GM19455 (cell line): ENCODE results near the gene PCDHB13.
"Not testable (repeated sequence)": the region's sequence is repeated elsewhere in the genome, so short reads cannot be mapped to it uniquely, and the experiment has no call there.

Source experiments
- ATAC-seq: cut with Tn5 transposase; IDR thresholded peaks from one replicate; pipeline ENCODE4 v1.9.1; 2021; ENCODE audit not compliant: unreplicated experiment

The PCDHB13 gene

DNA sequence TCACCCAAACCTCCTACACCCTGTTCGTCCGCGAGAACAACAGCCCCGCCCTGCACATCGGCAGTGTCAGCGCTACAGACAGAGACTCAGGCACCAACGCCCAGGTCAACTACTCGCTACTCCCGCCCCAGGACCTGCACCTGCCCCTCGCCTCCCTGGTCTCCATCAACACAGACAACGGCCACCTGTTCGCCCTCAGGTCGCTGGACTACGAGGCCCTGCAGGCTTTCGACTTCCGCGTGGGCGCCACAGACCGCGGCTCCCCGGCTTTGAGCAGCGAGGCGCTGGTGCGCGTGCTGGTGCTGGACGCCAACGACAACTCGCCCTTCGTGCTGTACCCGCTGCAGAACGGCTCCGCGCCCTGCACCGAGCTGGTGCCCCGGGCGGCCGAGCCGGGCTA lies 12.6 kb upstream of the PCDHB13 start:
- ATAC-seq: not testable (repeated sequence)

- not testable (repeated sequence) for ATAC-seq
Observed at GRCh38 chr5:141201646-141202045, 12.1 kb upstream of the PCDHB13 start.

DNA sequence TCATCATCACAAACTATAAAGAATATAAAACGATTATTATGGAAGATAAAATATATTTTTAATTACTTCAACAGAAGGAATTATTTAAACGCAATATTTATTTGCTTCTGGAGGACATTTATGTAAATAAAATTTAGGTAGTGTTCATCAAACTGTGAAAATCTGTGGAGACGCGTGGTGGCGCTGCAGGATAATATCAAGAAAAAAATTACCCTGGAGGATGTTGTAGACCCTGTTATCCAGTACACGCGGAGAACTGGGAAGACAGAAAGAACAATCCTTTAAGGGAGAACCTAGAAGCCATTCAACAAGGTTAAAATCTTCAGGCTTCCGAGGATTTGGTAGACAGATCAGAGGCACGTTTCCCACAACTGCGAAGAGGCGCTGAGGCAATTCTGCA lies 5.2 kb upstream of the PCDHB13 start, which contains the start of gene PCDHB12:
TSS of gene PCDHB12 (plus strand) at position 242 of the 400 bp plus-strand sequence. CDS start 189 bp downstream, outside the sequence.
- ATAC-seq: no peak

DNA sequence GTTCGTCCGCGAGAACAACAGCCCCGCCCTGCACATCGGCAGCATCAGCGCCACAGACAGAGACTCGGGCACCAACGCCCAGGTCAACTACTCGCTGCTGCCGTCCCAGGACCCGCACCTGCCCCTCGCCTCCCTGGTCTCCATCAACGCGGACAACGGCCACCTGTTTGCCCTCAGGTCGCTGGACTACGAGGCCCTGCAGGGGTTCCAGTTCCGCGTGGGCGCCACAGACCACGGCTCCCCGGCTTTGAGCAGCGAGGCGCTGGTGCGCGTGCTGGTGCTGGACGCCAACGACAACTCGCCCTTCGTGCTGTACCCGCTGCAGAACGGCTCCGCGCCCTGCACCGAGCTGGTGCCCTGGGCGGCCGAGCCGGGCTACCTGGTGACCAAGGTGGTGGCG lies 3.4 kb upstream of the PCDHB13 start:
- ATAC-seq: not testable (repeated sequence)

DNA sequence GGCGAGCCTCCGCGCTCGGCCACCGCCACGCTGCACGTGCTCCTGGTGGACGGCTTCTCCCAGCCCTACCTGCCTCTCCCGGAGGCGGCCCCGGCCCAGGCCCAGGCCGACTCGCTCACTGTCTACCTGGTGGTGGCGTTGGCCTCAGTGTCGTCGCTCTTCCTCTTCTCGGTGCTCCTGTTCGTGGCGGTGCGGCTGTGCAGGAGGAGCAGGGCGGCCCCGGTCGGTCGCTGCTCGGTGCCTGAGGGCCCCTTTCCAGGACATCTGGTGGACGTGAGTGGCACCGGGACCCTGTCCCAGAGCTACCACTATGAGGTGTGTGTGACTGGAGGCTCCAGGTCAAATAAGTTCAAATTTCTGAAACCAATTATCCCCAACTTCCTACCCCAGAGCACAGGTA lies 2.9 kb upstream of the PCDHB13 start:
- not testable (repeated sequence) for ATAC-seq

GRCh38 chr5:141214583-141214982 lies 864 bp downstream of the PCDHB13 start:
- ATAC-seq: not testable (repeated sequence)

DNA sequence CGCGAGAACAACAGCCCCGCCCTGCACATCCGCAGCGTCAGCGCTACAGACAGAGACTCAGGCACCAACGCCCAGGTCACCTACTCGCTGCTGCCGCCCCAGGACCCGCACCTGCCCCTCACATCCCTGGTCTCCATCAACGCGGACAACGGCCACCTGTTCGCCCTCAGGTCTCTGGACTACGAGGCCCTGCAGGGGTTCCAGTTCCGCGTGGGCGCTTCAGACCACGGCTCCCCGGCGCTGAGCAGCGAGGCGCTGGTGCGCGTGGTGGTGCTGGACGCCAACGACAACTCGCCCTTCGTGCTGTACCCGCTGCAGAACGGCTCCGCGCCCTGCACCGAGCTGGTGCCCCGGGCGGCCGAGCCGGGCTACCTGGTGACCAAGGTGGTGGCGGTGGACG lies 1.8 kb downstream of the PCDHB13 start:
- ATAC-seq: not testable (repeated sequence)

DNA sequence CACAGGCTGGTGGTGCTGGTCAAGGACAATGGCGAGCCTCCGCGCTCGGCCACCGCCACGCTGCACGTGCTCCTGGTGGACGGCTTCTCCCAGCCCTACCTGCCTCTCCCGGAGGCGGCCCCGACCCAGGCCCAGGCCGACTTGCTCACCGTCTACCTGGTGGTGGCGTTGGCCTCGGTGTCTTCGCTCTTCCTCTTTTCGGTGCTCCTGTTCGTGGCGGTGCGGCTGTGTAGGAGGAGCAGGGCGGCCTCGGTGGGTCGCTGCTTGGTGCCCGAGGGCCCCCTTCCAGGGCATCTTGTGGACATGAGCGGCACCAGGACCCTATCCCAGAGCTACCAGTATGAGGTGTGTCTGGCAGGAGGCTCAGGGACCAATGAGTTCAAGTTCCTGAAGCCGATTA lies 2.3 kb downstream of the PCDHB13 start:
- not testable (repeated sequence) for ATAC-seq

DNA sequence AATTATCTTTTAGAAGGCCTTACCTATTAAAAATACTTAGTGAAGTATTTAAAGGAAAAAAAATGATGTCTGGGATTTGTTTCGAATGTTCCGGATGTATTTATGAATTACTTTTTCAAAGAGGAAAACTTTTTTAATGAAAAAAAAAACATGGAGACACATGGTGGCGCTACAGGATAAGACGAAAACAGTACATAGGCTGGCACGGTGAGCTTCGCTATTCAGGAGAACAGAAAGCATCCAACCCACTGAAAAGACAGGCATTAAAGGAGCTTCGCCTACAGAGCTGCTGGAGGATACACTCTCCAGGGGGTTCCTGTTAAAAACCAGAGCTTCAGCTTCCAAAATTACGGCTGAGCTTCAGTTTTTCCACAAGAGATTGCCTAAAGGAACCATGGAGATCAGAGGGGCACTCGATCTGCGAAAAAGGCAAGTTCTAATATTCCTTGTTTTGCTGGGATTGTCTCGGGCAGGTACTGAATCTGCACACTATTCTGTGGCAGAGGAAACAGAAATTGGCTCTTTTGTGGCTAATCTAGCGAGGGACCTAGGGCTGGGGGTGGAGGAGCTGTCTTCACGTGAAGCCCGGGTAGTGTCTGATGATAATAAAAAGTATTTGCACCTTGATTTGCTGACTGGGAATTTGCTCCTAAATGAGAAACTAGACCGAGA lies 9.5 kb downstream of the PCDHB13 start, which contains the start of gene PCDHB14:
TSS of gene PCDHB14 (plus strand) at position 232 of the 672 bp plus-strand sequence. CDS start at position 395, 163 bp downstream.
- no peak for ATAC-seq

GRCh38 chr5:141224844-141225243 lies 11.1 kb downstream of the PCDHB13 start:
- ATAC-seq: not testable (repeated sequence)

- not testable (repeated sequence) for ATAC-seq
Observed at GRCh38 chr5:141225421-141225820, 11.7 kb downstream of the PCDHB13 start.

DNA sequence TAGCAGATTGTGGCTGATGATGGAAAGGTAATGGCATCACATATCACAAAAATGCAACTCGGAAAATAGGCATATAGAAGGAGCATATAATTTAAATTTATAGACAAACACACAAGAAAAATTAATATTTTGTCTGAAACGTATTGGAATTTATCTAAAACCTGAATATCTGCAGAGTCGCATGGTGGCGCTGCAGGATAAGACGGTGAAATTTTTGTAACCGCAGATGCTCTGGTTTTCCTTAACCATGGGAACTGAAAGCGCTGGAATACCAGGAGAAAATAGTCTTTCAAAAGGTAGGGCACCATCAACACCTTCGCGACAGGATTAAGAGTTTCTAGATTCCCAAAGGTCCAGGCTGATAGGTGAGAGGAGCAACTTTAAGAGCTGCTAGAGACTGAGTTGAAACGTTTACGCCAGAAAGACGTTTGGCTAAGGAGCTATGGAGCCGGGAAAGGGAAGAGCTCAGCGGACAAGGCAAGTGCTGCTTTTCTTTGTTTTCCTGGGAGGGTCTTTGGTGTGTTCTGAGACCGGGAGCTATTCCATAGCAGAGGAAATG lies 20.5 kb downstream of the PCDHB13 start:
- no peak for ATAC-seq

- not testable (repeated sequence) for ATAC-seq
Observed at GRCh38 chr5:141235922-141236321, 22.2 kb downstream of the PCDHB13 start.

DNA sequence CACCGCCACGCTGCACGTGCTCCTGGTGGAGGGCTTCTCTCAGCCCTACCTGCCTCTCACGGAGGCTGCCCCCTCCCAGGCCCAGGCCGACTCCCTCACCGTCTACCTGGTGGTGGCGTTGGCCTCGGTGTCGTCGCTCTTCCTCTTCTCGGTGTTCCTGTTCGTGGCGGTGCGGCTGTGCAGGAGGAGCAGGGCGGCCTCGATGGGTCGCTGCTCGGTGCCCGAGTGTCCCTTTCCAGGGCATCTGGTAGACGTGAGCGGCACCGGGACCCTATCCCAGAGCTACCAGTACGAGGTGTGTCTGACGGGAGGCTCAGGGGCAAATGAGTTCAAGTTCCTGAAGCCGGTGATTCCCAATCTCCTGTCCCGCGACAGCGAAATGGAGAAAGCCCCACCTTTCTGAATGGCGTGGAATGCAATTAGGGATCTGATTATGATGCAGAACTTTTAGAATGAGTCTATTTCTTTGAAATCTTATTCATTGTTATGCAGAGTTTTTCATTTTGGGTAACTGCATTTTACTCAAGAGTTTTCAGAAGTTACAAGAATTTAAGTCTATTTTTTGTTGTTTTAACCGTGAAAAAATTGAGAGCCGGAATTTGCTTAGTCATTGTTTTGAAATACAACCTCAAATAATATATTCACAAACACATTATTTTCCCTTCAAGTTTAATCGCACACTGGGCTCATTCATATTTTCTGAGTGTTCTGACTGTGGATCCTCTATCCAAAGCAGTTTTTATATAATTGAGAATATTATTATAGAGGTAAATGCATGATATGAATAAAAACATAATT lies 23.0 kb downstream of the PCDHB13 start:
- ATAC-seq: no peak

- no peak for ATAC-seq
Observed at GRCh38 chr5:141241496-141241895, 27.8 kb downstream of the PCDHB13 start.

DNA sequence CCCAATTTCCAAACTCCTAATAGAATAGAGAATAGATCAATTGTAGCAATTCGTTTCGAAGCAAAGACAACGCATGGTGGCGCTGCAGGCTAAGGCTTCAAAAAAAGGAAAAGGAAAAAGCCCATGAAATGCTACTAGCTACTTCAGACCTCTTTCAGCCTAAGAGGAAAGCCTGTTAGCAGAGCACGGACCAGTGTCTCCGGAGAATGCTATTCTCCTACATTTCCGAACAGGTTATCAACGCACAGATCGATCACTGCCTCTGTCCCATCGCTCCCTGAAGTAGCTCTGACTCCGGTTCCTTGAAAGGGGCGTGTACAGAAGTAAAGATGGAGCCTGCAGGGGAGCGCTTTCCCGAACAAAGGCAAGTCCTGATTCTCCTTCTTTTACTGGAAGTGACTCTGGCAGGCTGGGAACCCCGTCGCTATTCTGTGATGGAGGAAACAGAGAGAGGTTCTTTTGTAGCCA lies 31.6 kb downstream of the PCDHB13 start, which contains the start of gene PCDHB15:
TSS of gene PCDHB15 (plus strand) at position 146 of the 468 bp plus-strand sequence. CDS start at position 330, 184 bp downstream.
- no peak for ATAC-seq

- not testable (repeated sequence) for ATAC-seq
Observed at GRCh38 chr5:141246971-141247370, 33.3 kb downstream of the PCDHB13 start.

GRCh38 chr5:141247434-141247833 lies 33.7 kb downstream of the PCDHB13 start:
- ATAC-seq: not testable (repeated sequence)

GRCh38 chr5:141250576-141250975 lies 36.9 kb downstream of the PCDHB13 start:
- no peak for ATAC-seq

DNA sequence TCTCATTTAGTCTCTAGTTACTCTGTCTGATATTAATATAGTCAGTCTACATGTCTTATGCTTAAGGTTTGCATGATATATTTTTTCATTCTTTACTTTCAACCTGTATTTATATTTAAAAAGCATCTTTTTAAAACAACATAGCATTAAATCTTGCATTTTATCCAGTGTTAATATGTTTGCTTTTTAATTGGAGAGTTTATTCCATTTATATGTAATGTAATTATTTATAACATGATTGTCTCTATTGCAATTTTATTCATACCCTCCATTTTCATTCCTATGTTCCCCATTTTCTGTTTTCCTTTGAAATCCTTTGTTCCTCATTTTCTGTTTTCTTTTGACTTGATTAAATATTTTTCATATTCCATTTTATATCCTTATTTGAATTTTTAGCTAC lies 44.7 kb downstream of the PCDHB13 start:
- ATAC-seq: no peak

DNA sequence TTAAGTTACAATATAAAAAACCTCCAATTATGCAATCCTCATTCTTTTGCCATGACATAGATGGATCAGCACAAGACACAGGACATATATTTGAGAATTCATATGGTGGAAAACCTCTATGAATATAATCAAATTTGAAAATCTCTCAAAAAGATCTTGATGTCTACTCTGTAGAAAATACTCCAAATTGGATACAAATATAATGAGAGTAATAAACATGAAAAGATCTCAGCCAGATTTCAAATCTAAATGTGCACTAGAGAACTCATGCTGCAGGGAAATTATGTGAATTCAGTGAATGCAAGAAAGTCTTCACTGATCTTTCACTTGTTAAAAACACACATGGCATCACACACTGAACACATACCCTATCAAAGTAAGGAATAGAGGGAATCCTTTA lies 45.2 kb downstream of the PCDHB13 start:
- ATAC-seq: no peak
